H9 (cell line): ENCODE data around the gene EFCC1. TPM values are rescaled to one million over a fixed set of nuclear protein-coding genes. Genes with fewer than 3 reads are reported as not detected.

Source experiments
- DNase-seq: peaks from one replicate; pipeline ENCODE4 v3.0.0-alpha.2; 2017
- H2AFZ ChIP-seq: one replicate; pipeline ENCODE4 v1.6.1; 2013; ENCODE audit warnings: mild to moderate bottlenecking, low read length, control low read depth, moderate library complexity
- H2AK5ac ChIP-seq: 2 replicates; pipeline ENCODE4 v1.6.1; 2013; ENCODE audit warnings: low read length, control low read depth, mixed read lengths; ENCODE audit not compliant: insufficient read length
- H2BK120ac ChIP-seq: one replicate; pipeline ENCODE4 v1.6.1; 2013; ENCODE audit warnings: low read depth, mild to moderate bottlenecking, low read length, control low read depth, inconsistent platforms; ENCODE audit not compliant: poor library complexity, severe bottlenecking
- H2BK12ac ChIP-seq: 2 replicates; pipeline ENCODE4 v1.6.1; 2013; ENCODE audit warnings: low read length, control low read depth, mixed read lengths, low read depth; ENCODE audit not compliant: insufficient read length
- H2BK15ac ChIP-seq: 2 replicates; pipeline ENCODE4 v1.6.1; 2013; ENCODE audit warnings: low read depth, low read length, control low read depth
- H2BK20ac ChIP-seq: one replicate; pipeline ENCODE4 v1.6.1; 2013; ENCODE audit warnings: low read depth, mild to moderate bottlenecking, low read length, control low read depth, inconsistent platforms; ENCODE audit not compliant: poor library complexity, severe bottlenecking
- H2BK5ac ChIP-seq: 2 replicates; pipeline ENCODE4 v1.6.1; 2013; ENCODE audit warnings: low read length, control low read depth, mixed read lengths; ENCODE audit not compliant: insufficient read length
- H3K14ac ChIP-seq: 2 replicates; pipeline ENCODE4 v1.6.1; 2013; ENCODE audit warnings: low read length, control low read depth; ENCODE audit not compliant: insufficient read depth
- H3K18ac ChIP-seq: 2 replicates; pipeline ENCODE4 v1.6.1; 2013; ENCODE audit warnings: low read depth, mild to moderate bottlenecking, mixed read lengths, low read length, control low read depth; ENCODE audit not compliant: insufficient read length
- H3K23ac ChIP-seq: 2 replicates; pipeline ENCODE4 v1.6.1; 2013; ENCODE audit warnings: low read length, control low read depth, mixed read lengths, low read depth; ENCODE audit not compliant: insufficient read length
- H3K23me2 ChIP-seq: 2 replicates; pipeline ENCODE4 v1.6.1; 2013; ENCODE audit warnings: low read depth, mild to moderate bottlenecking, mixed read lengths, low read length, control low read depth; ENCODE audit not compliant: insufficient read length, poor library complexity, severe bottlenecking
- H3K27ac ChIP-seq: 2 replicates; pipeline ENCODE4 v1.5.1; 2013; ENCODE audit warnings: low read length, control low read depth, mixed read lengths, low read depth; ENCODE audit not compliant: insufficient read length
- H3K27me3 ChIP-seq: 2 replicates; pipeline ENCODE4 v1.6.1; 2013; ENCODE audit warnings: low read length, control low read depth, inconsistent platforms; ENCODE audit not compliant: insufficient read depth
- H3K4ac ChIP-seq: 2 replicates; pipeline ENCODE4 v1.6.1; 2013; ENCODE audit warnings: low read depth, mild to moderate bottlenecking, control low read depth, inconsistent platforms, low read length, moderate library complexity
- H3K4me1 ChIP-seq: 2 replicates; pipeline ENCODE4 v1.6.1; 2013; ENCODE audit warnings: low read length, control low read depth, inconsistent platforms; ENCODE audit not compliant: insufficient read depth
- H3K4me2 ChIP-seq: 2 replicates; pipeline ENCODE4 v1.6.1; 2013; ENCODE audit warnings: low read length, control low read depth, mixed read lengths; ENCODE audit not compliant: insufficient read length, insufficient read depth
- H3K56ac ChIP-seq: 2 replicates; pipeline ENCODE4 v1.6.1; 2013; ENCODE audit warnings: low read depth, mild to moderate bottlenecking, mixed read lengths, low read length, control low read depth; ENCODE audit not compliant: insufficient read length
- H3K79me1 ChIP-seq: 2 replicates; pipeline ENCODE4 v1.6.1; 2013; ENCODE audit warnings: low read depth, mild to moderate bottlenecking, moderate library complexity, low read length, control low read depth, inconsistent platforms; ENCODE audit not compliant: insufficient read depth, poor library complexity, severe bottlenecking
- H3K79me2 ChIP-seq: 2 replicates; pipeline ENCODE4 v1.6.1; 2013; ENCODE audit warnings: low read length, control low read depth, inconsistent platforms; ENCODE audit not compliant: insufficient read depth
- H3K9ac ChIP-seq: 2 replicates; pipeline ENCODE4 v1.6.1; 2013; ENCODE audit warnings: low read length, control low read depth, mixed read lengths; ENCODE audit not compliant: insufficient read length; ENCODE audit errors: extremely low read depth
- H3K9me3 ChIP-seq: one replicate; pipeline ENCODE4 v1.6.1; 2013; ENCODE audit warnings: low read depth, low read length, inconsistent platforms; ENCODE audit not compliant: control insufficient read depth
- H3T11ph ChIP-seq: one replicate; pipeline ENCODE4 v1.6.1; 2013; ENCODE audit warnings: mild to moderate bottlenecking, low read length, control low read depth, inconsistent platforms
- H4K20me1 ChIP-seq: one replicate; pipeline ENCODE4 v1.6.1; 2013; ENCODE audit not compliant: control insufficient read depth, insufficient read length, insufficient read depth
- H4K5ac ChIP-seq: 2 replicates; pipeline ENCODE4 v1.6.1; 2013; ENCODE audit warnings: low read depth, mild to moderate bottlenecking, mixed read lengths, low read length, control low read depth; ENCODE audit not compliant: insufficient read length
- H4K8ac ChIP-seq: replicated peaks from 2 replicates; pipeline ENCODE4 v1.6.1; 2013; ENCODE audit warnings: low read length, control low read depth, mixed read lengths, low read depth; ENCODE audit not compliant: insufficient read length
- H4K91ac ChIP-seq: 2 replicates; pipeline ENCODE4 v1.6.1; 2013; ENCODE audit warnings: low read depth, mild to moderate bottlenecking, moderate library complexity, mixed read lengths, low read length, control low read depth; ENCODE audit not compliant: insufficient read length
- H3K27ac Mint-ChIP-seq, 3 experiments: 2 replicates in 2 of 3; 3 replicates in 1 of 3; pipeline ENCODE4 v1.8.0; 2020 to 2021; ENCODE audit warnings: mixed read lengths in 3 of 3, mild to moderate bottlenecking in 1 of 3, moderate library complexity in 1 of 3
- H3K27me3 Mint-ChIP-seq: 2 replicates; pipeline ENCODE4 v1.8.0; 2021; ENCODE audit warnings: low read depth, mild to moderate bottlenecking, moderate library complexity, mixed read lengths
- H3K36me3 Mint-ChIP-seq, 3 experiments: 2 replicates in 2 of 3; 3 replicates in 1 of 3; pipeline ENCODE4 v1.8.0; 2020 to 2021; ENCODE audit warnings: low read depth in 3 of 3, mixed read lengths in 3 of 3; ENCODE audit not compliant: insufficient read depth in 1 of 3
- H3K4me1 Mint-ChIP-seq, 2 experiments: 2 replicates each; pipeline ENCODE4 v1.8.0; 2020; ENCODE audit warnings: mixed read lengths in 2 of 2
- H3K4me3 Mint-ChIP-seq, 2 experiments: 2 replicates in 1 of 2; 3 replicates in 1 of 2; pipeline ENCODE4 v1.8.0; 2020 to 2021; ENCODE audit warnings: mild to moderate bottlenecking in 2 of 2, mixed read lengths in 2 of 2, moderate library complexity in 1 of 2
- H3K9me3 Mint-ChIP-seq, 2 experiments: 2 replicates in 1 of 2; 3 replicates in 1 of 2; pipeline ENCODE4 v1.8.0; 2020; ENCODE audit warnings: mild to moderate bottlenecking in 2 of 2, mixed read lengths in 2 of 2, moderate library complexity in 1 of 2
- WGBS: extraction: QIAGEN DNeasy Blood & Tissue Kit; methylation state at CpG from one replicate; pipeline ENCODE4 v1.1.7; 2013; ENCODE audit warnings: missing lambda C conversion rate, low lambda C conversion rate, mixed read lengths; ENCODE audit not compliant: insufficient read length; ENCODE audit errors: extremely low coverage; 5-methylcytosine and 5-hydroxymethylcytosine counted together
- total RNA-seq: library from RNA; stranded (reverse); gene quantifications from 2 replicates; pipeline ENCODE4 v1.2.1, GENCODE V29; 2021
- TF ChIP-seq, protein P1 (sequence below): fragments of 200-600 bp; sonication (generic); conservative IDR thresholded peaks from 3 replicates; pipeline ENCODE4 v1.8.0; 2021; ENCODE audit warnings: antibody characterized with exemption, mild to moderate bottlenecking

Gene EFCC1
- total RNA-seq, 1 experiment from 2014 or later = 0.09 TPM

DNA sequence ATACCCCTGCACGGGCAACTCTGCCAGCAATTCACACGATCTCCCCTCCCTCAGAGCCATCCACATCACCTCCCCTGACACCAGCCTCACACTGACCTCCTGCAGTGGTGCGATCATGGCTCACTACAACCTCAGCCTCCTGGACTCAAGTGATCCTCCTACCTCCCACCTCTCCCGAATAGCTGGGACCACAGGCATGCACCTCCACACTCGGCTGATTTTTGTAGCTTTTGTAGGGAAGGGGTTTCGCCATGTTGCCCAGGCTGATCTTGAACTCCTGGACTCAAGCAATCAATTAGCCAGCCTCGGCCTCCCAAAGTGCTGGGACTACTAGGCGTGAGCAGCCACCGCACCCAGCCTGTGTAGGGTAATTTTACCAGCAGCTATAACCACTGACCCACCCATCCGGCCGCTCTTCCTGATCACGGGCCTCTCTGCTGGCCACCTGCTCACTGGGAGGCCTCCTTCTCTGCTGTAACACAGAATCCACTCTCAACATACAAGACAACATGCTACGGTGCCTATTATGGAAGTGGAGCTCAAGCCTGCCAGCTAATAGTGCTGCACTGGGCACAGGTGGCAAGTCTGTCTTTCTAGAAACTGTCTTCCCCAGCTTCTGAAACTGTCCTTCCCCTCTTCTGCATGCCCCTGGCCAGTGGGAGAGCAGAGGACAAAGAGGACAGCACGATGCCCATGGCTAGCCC is 64.1 kb downstream of the EFCC1 start:
- Histone ChIP-seq H3K9me3 (no peaks in the 10 kb centered on the region), H3K14ac (no peak overlapping the region)
- H3K4me3 Mint-ChIP-seq = no peak overlapping the region

More for the DNA sequence above, 64.1 kb downstream of the EFCC1 start:
- no peak overlapping the region for H3K4ac ChIP-seq
- no peaks in the 10 kb centered on the region for H3K79me2 ChIP-seq
- Mint-ChIP-seq H3K36me3 (no peaks in the 10 kb centered on the region), H3K27me3 (peaks cover 3% of the 10 kb centered on the region), H3K9me3 (0 out of 5 replicates have a peak, but pooled peaks cover 0 to 2% of the 10 kb centered on the region in 2 experiments), H3K4me1 (peaks cover 0 to 6% of the 10 kb centered on the region in 2 experiments; a peak in 2 of 4 replicates), H3K27ac (0 out of 7 replicates have a peak overlapping the region, but pooled peaks of 1 of the 3 experiments have one; percentile 5)
- no peaks in the 10 kb centered on the region for H4K20me1 ChIP-seq
- H3K79me1 ChIP-seq = no peaks in the 10 kb centered on the region
- H2AK5ac ChIP-seq = no peak overlapping the region
- no peak overlapping the region for H2BK12ac ChIP-seq
- H3K18ac ChIP-seq = no peak overlapping the region
- H2AFZ ChIP-seq = no peak overlapping the region
- H3K4me2 ChIP-seq = no peak overlapping the region
- no peak for DNase-seq
- no peak overlapping the region for H4K8ac ChIP-seq
- no CpG with 5 or more reads among the region's 14 CpGs for WGBS
- H2BK15ac ChIP-seq = no peak overlapping the region
- H3K23me2 ChIP-seq = no peaks in the 10 kb centered on the region
- H3K9ac ChIP-seq = no peak overlapping the region
- no peak overlapping the region for H2BK120ac ChIP-seq
- H4K5ac ChIP-seq = no peak overlapping the region
- no peak overlapping the region for H2BK20ac ChIP-seq
- no peak overlapping the region for H3K56ac ChIP-seq
- H3K4me1 ChIP-seq = no peaks in the 10 kb centered on the region
- H3K23ac ChIP-seq = no peak overlapping the region
- H3K27ac ChIP-seq = no peak overlapping the region
- H2BK5ac ChIP-seq = no peak overlapping the region
- H3K27me3 ChIP-seq = no peaks in the 10 kb centered on the region
- no peak overlapping the region for H4K91ac ChIP-seq
- no peak overlapping the region for H3T11ph ChIP-seq
- TF ChIP-seq, protein P1, sequence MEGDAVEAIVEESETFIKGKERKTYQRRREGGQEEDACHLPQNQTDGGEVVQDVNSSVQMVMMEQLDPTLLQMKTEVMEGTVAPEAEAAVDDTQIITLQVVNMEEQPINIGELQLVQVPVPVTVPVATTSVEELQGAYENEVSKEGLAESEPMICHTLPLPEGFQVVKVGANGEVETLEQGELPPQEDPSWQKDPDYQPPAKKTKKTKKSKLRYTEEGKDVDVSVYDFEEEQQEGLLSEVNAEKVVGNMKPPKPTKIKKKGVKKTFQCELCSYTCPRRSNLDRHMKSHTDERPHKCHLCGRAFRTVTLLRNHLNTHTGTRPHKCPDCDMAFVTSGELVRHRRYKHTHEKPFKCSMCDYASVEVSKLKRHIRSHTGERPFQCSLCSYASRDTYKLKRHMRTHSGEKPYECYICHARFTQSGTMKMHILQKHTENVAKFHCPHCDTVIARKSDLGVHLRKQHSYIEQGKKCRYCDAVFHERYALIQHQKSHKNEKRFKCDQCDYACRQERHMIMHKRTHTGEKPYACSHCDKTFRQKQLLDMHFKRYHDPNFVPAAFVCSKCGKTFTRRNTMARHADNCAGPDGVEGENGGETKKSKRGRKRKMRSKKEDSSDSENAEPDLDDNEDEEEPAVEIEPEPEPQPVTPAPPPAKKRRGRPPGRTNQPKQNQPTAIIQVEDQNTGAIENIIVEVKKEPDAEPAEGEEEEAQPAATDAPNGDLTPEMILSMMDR = no peak
